Caco-2 (cell line): ENCODE data around the gene ALPK3. TPM values are rescaled to one million over a fixed set of nuclear protein-coding genes. Genes with fewer than 3 reads are reported as not detected.
A peak's percentile ranks its signal among the peaks of the same experiment; 100 is the strongest.

Experiments
- BruUV-seq: library from RNA; stranded (reverse); fragments of 400-500 nt; replicated peaks from 2 replicates; lab custom pipeline; 2021; lab: Mats Ljungman, UMichigan
- CTCF ChIA-PET: fragments of 300-600 bp; sonication (Branson Sonifier 250); formaldehyde crosslinking; loops from one replicate; lab custom pipeline; 2022; ENCODE audit warnings: antibody characterized with exemption; lab: Charles Lee
- POLR2A ChIA-PET: fragments of 300-600 bp; sonication (Branson Sonifier 250); formaldehyde crosslinking; loops from one replicate; lab custom pipeline; 2022; ENCODE audit warnings: antibody characterized with exemption; lab: Charles Lee
- DNase-seq, 2 experiments: peaks; one replicate each; pipeline versions ENCODE4 v3.0.0 to v3.0.0-alpha.2; 2020 to 2022
- H3K27me3 ChIP-seq: replicated peaks from 2 replicates; pipeline ENCODE4 v1.6.0; 2011; ENCODE audit warnings: low read length; ENCODE audit not compliant: control insufficient read depth, insufficient read depth
- H3K36me3 ChIP-seq: 2 replicates; pipeline ENCODE4 v1.5.1; 2011; ENCODE audit warnings: low read length; ENCODE audit not compliant: control insufficient read depth, insufficient read depth
- H3K4me1 ChIP-seq: fragments of 250-450 bp; sonication (Bioruptor Pico); 2 replicates; pipeline ENCODE4 v1.5.1; 2020; ENCODE audit warnings: mild to moderate bottlenecking
- H3K4me3 ChIP-seq: 2 replicates; pipeline ENCODE4 v1.5.1; 2011; ENCODE audit warnings: low read depth, mild to moderate bottlenecking, control low read depth, low read length
- H3K9me3 ChIP-seq: fragments of 250-450 bp; sonication (Bioruptor Pico); 2 replicates; pipeline ENCODE4 v1.5.1; 2020; ENCODE audit warnings: mild to moderate bottlenecking, moderate library complexity
- H3K27ac Mint-ChIP-seq: one replicate; pipeline ENCODE4 v1.8.0; 2022; ENCODE audit warnings: mixed read lengths; ENCODE audit not compliant: unreplicated experiment
- H3K27me3 Mint-ChIP-seq: one replicate; pipeline ENCODE4 v1.8.0; 2022; ENCODE audit warnings: mixed read lengths; ENCODE audit not compliant: insufficient read depth, unreplicated experiment
- H3K36me3 Mint-ChIP-seq: one replicate; pipeline ENCODE4 v1.8.0; 2022; ENCODE audit warnings: mild to moderate bottlenecking, mixed read lengths; ENCODE audit not compliant: insufficient read depth, unreplicated experiment
- H3K4me1 Mint-ChIP-seq: one replicate; pipeline ENCODE4 v1.8.0; 2022; ENCODE audit warnings: low read depth, mixed read lengths; ENCODE audit not compliant: unreplicated experiment
- H3K4me3 Mint-ChIP-seq: one replicate; pipeline ENCODE4 v1.8.0; 2022; ENCODE audit warnings: mild to moderate bottlenecking, moderate library complexity, mixed read lengths; ENCODE audit not compliant: unreplicated experiment
- H3K9me3 Mint-ChIP-seq: one replicate; pipeline ENCODE4 v1.8.0; 2022; ENCODE audit warnings: mixed read lengths; ENCODE audit not compliant: unreplicated experiment
- intact Hi-C: fragments of 100-400 bp; cut with micrococcal nuclease; formaldehyde crosslinking; loops from one replicate; pipeline ENCODE4 v1.10.0; 2022; ENCODE audit not compliant: unreplicated experiment
- total RNA-seq: library from RNA; stranded (reverse); gene quantifications from 2 replicates; pipeline ENCODE4 v1.2.3, GENCODE V29; 2022
- TF ChIP-seq, protein P1 (sequence below), 2 experiments: fragments of 200-600 bp in 1 of 2; IDR thresholded peaks; 1 replicate in 1 of 2; 2 replicates in 1 of 2; pipeline versions ENCODE4 v1.5.1 to v1.8.0; 2011 to 2022; ENCODE audit warnings: antibody characterized with exemption in 1 of 2, control low read depth in 1 of 2, inconsistent platforms in 1 of 2, low read depth in 1 of 2, low read length in 1 of 2, mild to moderate bottlenecking in 1 of 2, moderate library complexity in 1 of 2; ENCODE audit not compliant: insufficient read depth in 1 of 2, severe bottlenecking in 1 of 2, unreplicated experiment in 1 of 2

Gene ALPK3
- total RNA-seq, 1 experiment from 2014 or later: 0.43 TPM

GRCh38 chr15:84914909-84915605, 97.9 kb downstream of the ALPK3 start:
- no peaks in the 10 kb centered on the region for H3K36me3 ChIP-seq
- CTCF ChIA-PET: no interaction called here
- intact Hi-C loops: no loop called here
- no peaks in the 10 kb centered on the region for H3K9me3 ChIP-seq
- no peaks in the 10 kb centered on the region; the same call in 1 of the 2 replicates for H3K27me3 ChIP-seq
- H3K27ac Mint-ChIP-seq: peak overlapping the region; percentile 11
- H3K4me1 Mint-ChIP-seq: peaks cover 23% of the 10 kb centered on the region
- no TSS peak for BruUV-seq
- H3K9me3 Mint-ChIP-seq: no peaks in the 10 kb centered on the region
- peak; percentile 80 to 87 for DNase-seq
- POLR2A ChIA-PET: no interaction called here
- H3K27me3 Mint-ChIP-seq: no peaks in the 10 kb centered on the region
- H3K4me1 ChIP-seq: peaks cover 31% of the 10 kb centered on the region
- no peak overlapping the region for H3K4me3 ChIP-seq
- no peak overlapping the region for H3K4me3 Mint-ChIP-seq
- H3K36me3 Mint-ChIP-seq: peaks cover 7% of the 10 kb centered on the region
- TF ChIP-seq, protein P1, sequence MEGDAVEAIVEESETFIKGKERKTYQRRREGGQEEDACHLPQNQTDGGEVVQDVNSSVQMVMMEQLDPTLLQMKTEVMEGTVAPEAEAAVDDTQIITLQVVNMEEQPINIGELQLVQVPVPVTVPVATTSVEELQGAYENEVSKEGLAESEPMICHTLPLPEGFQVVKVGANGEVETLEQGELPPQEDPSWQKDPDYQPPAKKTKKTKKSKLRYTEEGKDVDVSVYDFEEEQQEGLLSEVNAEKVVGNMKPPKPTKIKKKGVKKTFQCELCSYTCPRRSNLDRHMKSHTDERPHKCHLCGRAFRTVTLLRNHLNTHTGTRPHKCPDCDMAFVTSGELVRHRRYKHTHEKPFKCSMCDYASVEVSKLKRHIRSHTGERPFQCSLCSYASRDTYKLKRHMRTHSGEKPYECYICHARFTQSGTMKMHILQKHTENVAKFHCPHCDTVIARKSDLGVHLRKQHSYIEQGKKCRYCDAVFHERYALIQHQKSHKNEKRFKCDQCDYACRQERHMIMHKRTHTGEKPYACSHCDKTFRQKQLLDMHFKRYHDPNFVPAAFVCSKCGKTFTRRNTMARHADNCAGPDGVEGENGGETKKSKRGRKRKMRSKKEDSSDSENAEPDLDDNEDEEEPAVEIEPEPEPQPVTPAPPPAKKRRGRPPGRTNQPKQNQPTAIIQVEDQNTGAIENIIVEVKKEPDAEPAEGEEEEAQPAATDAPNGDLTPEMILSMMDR (IDR thresholded peaks at IDR 0.05; ENCODE audit: insufficient read depth in 1 of 2, low read depth in 1 of 2, low read length in 1 of 2, severe bottlenecking in 1 of 2, unreplicated experiment in 1 of 2): no peak

- no TSS peak for BruUV-seq
- Mint-ChIP-seq H3K27ac (no peak overlapping the region), H3K4me3 (no peak overlapping the region), H3K27me3 (no peaks in the 10 kb centered on the region), H3K9me3 (no peaks in the 10 kb centered on the region), H3K4me1 (peaks cover 23% of the 10 kb centered on the region), H3K36me3 (peaks cover 7% of the 10 kb centered on the region)
- Histone ChIP-seq H3K9me3 (no peaks in the 10 kb centered on the region), H3K4me1 (peaks cover 31% of the 10 kb centered on the region), H3K36me3 (no peaks in the 10 kb centered on the region), H3K4me3 (no peak overlapping the region), H3K27me3 (no peaks in the 10 kb centered on the region; the same call in 1 of the 2 replicates)
- ChIA-PET POLR2A (no interaction called here), CTCF (no interaction called here)
- intact Hi-C loops: no loop called here
- no peak for DNase-seq
- TF ChIP-seq, protein P1 (IDR thresholded peaks at IDR 0.05; ENCODE audit: insufficient read depth in 1 of 2, low read depth in 1 of 2, low read length in 1 of 2, severe bottlenecking in 1 of 2, unreplicated experiment in 1 of 2): no peak
These were observed 98.4 kb downstream of the ALPK3 start for GRCh38 chr15:84915606-84915958.

DNA sequence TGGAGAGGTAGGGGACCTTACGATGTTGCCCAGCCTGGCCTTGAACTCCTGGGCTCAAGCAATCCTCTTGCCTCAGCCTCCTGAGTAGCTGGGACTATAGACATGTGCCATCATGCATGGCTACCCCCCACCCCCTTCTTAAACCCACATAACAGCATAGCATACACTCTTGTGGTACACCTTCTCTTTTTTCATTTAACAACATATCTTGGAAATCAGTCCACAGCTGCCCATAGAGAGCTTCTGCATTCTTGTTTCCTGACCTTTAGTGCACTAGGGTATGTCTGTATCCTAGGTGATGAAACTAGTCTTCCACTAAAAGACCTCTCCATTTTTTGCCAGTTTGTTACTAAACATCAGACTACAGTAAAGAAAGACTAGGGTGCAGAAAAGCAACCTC, 100.3 kb downstream of the ALPK3 start:
- no peak overlapping the region for H3K4me3 Mint-ChIP-seq
- no peaks in the 10 kb centered on the region for H3K27me3 Mint-ChIP-seq
- H3K4me1 ChIP-seq: peaks cover 18% of the 10 kb centered on the region
- TF ChIP-seq, protein P1 (IDR thresholded peaks at IDR 0.05; ENCODE audit: insufficient read depth in 1 of 2, low read depth in 1 of 2, low read length in 1 of 2, severe bottlenecking in 1 of 2, unreplicated experiment in 1 of 2): no peak
- peaks cover 18% of the 10 kb centered on the region for H3K4me1 Mint-ChIP-seq
- POLR2A ChIA-PET: no interaction called here
- intact Hi-C loops: no loop called here
- no peak for DNase-seq
- H3K9me3 Mint-ChIP-seq: no peaks in the 10 kb centered on the region
- H3K36me3 ChIP-seq: no peaks in the 10 kb centered on the region
- CTCF ChIA-PET: no interaction called here
- H3K27me3 ChIP-seq: no peaks in the 10 kb centered on the region; the same call in 1 of the 2 replicates
- no peaks in the 10 kb centered on the region for H3K9me3 ChIP-seq
- no TSS peak for BruUV-seq
- H3K4me3 ChIP-seq: no peak overlapping the region
- peaks cover 3% of the 10 kb centered on the region for H3K36me3 Mint-ChIP-seq
- no peak overlapping the region for H3K27ac Mint-ChIP-seq
